Neural cell (in vitro differentiated cells): ENCODE data around the gene MYO1H. TPM values are rescaled to one million over a fixed set of nuclear protein-coding genes. Genes with fewer than 3 reads are reported as not detected.

ENCODE experiments used
- H2AFZ ChIP-seq: fragments of 200-600, 300-800 bp; sonication (generic), shearing (Covaris generic); 2 replicates; pipeline ENCODE4 v1.6.0; 2014; ENCODE audit warnings: low read depth, mild to moderate bottlenecking, antibody characterized with exemption, low read length, moderate library complexity
- H3F3A ChIP-seq: fragments of 200-600 bp; shearing (Covaris generic); 2 replicates; pipeline ENCODE4 v1.6.1; 2016; ENCODE audit warnings: mild to moderate bottlenecking, moderate library complexity, mixed read lengths, antibody characterized with exemption, low read length; ENCODE audit not compliant: insufficient read depth, poor library complexity, severe bottlenecking
- H3K27ac ChIP-seq: fragments of 200-600, 300-800 bp; sonication (generic), shearing (Covaris generic); 2 replicates; pipeline ENCODE4 v1.5.1; 2014; ENCODE audit warnings: mild to moderate bottlenecking, low read length, moderate library complexity
- H3K27me3 ChIP-seq: fragments of 300-800, 200-600 bp; sonication (generic), shearing (Covaris generic); 2 replicates; pipeline ENCODE4 v1.6.0; 2014; ENCODE audit warnings: mild to moderate bottlenecking, low read depth, low read length, moderate library complexity; ENCODE audit not compliant: insufficient read depth
- H3K36me3 ChIP-seq: fragments of 300-800, 200-600 bp; sonication (generic), shearing (Covaris generic); 2 replicates; pipeline ENCODE4 v1.5.1; 2014; ENCODE audit warnings: mild to moderate bottlenecking, antibody characterized with exemption, low read length, moderate library complexity; ENCODE audit not compliant: insufficient read depth
- H3K4me2 ChIP-seq: fragments of 300-800, 200-600 bp; sonication (generic), shearing (Covaris generic); 2 replicates; pipeline ENCODE4 v1.6.0; 2014; ENCODE audit warnings: mild to moderate bottlenecking, low read length
- H3K4me3 ChIP-seq: fragments of 300-800, 200-600 bp; sonication (generic), shearing (Covaris generic); 2 replicates; pipeline ENCODE4 v1.5.1; 2014; ENCODE audit warnings: mild to moderate bottlenecking, low read length, moderate library complexity
- H3K79me2 ChIP-seq: fragments of 200-600 bp; shearing (Covaris generic); replicated peaks from 2 replicates; pipeline ENCODE4 v1.6.0; 2014; ENCODE audit warnings: mild to moderate bottlenecking, low read length, moderate library complexity; ENCODE audit not compliant: insufficient read depth
- H3K9ac ChIP-seq: fragments of 300-800, 200-600 bp; sonication (generic), shearing (Covaris generic); 2 replicates; pipeline ENCODE4 v1.6.1; 2016; ENCODE audit warnings: mild to moderate bottlenecking, low read length, mixed read lengths
- H3K9me2 ChIP-seq: fragments of 200-600 bp; shearing (Covaris generic); 2 replicates; pipeline ENCODE4 v1.6.1; 2016; ENCODE audit warnings: mild to moderate bottlenecking, low read length, mixed read lengths; ENCODE audit not compliant: insufficient read depth
- H3K9me3 ChIP-seq: fragments of 200-600, 300-800 bp; sonication (generic), shearing (Covaris generic); 2 replicates; pipeline ENCODE4 v1.6.1; 2016; ENCODE audit warnings: mild to moderate bottlenecking, mixed run types, low read length, moderate library complexity, mixed read lengths
- H4K20me1 ChIP-seq: fragments of 200-600 bp; shearing (Covaris generic); 2 replicates; pipeline ENCODE4 v1.6.1; 2016; ENCODE audit warnings: mild to moderate bottlenecking, mixed run types; ENCODE audit not compliant: insufficient read depth
- EP300 ChIP-seq: fragments of 450-650 bp; conservative IDR thresholded peaks from 2 replicates; pipeline ENCODE4 v1.6.1; 2014; ENCODE audit warnings: antibody characterized with exemption, mild to moderate bottlenecking, moderate library complexity; ENCODE audit not compliant: poor library complexity, severe bottlenecking
- EZH2 ChIP-seq: fragments of 200-600, 300-800 bp; shearing (Covaris generic), sonication (generic); IDR thresholded peaks from 2 replicates; pipeline ENCODE4 v1.6.1; 2014; ENCODE audit warnings: antibody characterized with exemption, low read length, borderline replicate concordance, mild to moderate bottlenecking; ENCODE audit not compliant: insufficient read depth, poor library complexity, severe bottlenecking
- MXI1 ChIP-seq: fragments of 450-650 bp; conservative IDR thresholded peaks from 2 replicates; pipeline ENCODE4 v1.6.1; 2014; ENCODE audit warnings: antibody characterized with exemption, mild to moderate bottlenecking; ENCODE audit not compliant: poor library complexity, severe bottlenecking
- POLR2AphosphoS5 ChIP-seq: IDR thresholded peaks from 2 replicates; pipeline ENCODE4 v1.6.1; 2012
- RAD21 ChIP-seq: fragments of 450-650 bp; conservative IDR thresholded peaks from 2 replicates; pipeline ENCODE4 v1.6.1; 2014; ENCODE audit warnings: antibody characterized with exemption, mild to moderate bottlenecking, moderate library complexity
- SMC3 ChIP-seq: fragments of 450-650 bp; conservative IDR thresholded peaks from 2 replicates; pipeline ENCODE4 v1.6.1; 2014; ENCODE audit warnings: antibody characterized with exemption, mild to moderate bottlenecking, moderate library complexity; ENCODE audit not compliant: poor library complexity
- TAF1 ChIP-seq: IDR thresholded peaks from 2 replicates; pipeline ENCODE4 v1.6.1; 2012; ENCODE audit warnings: low read depth
- polyA plus RNA-seq: library from polyadenylated mRNA; depleted of rRNA; stranded (reverse); fragments of >200 nt; gene quantifications from 2 replicates; pipeline ENCODE4 v1.2.3, GENCODE V29; 2014
- TF ChIP-seq, protein P1 (sequence below): fragments of 450-650 bp; IDR thresholded peaks from 2 replicates; pipeline ENCODE4 v1.5.1; 2014; ENCODE audit warnings: antibody characterized with exemption, mild to moderate bottlenecking, moderate library complexity; ENCODE audit not compliant: poor library complexity, severe bottlenecking
- TF ChIP-seq, protein P2 (sequence below): IDR thresholded peaks from 2 replicates; pipeline ENCODE4 v1.6.1; 2012; ENCODE audit warnings: borderline replicate concordance

MYO1H gene
- polyA plus RNA-seq, 1 donor from 2014 or later = 10.6 TPM

GRCh38 chr12:109302770-109303169, 44.9 kb upstream of the MYO1H start:
- H3K9ac ChIP-seq = no peak overlapping the region
- no peaks in the 10 kb centered on the region for H3K27me3 ChIP-seq
- H3K36me3 ChIP-seq = no peaks in the 10 kb centered on the region
- no peak overlapping the region for H3K27ac ChIP-seq
- no peaks in the 10 kb centered on the region for H3F3A ChIP-seq
- H3K79me2 ChIP-seq = no peaks in the 10 kb centered on the region
- H3K4me2 ChIP-seq = no peak overlapping the region
- H3K4me3 ChIP-seq = no peak overlapping the region
- no peaks in the 10 kb centered on the region for H4K20me1 ChIP-seq
- no peaks in the 10 kb centered on the region for H3K9me2 ChIP-seq
- no peaks in the 10 kb centered on the region for H3K9me3 ChIP-seq
- TF ChIP-seq TAF1 = no peak
- no peak overlapping the region for H2AFZ ChIP-seq

GRCh38 chr12:109304485-109304884, 43.2 kb upstream of the MYO1H start:
- Histone ChIP-seq H3K79me2 (no peaks in the 10 kb centered on the region), H3F3A (no peaks in the 10 kb centered on the region), H2AFZ (no peak overlapping the region), H3K27ac (no peak overlapping the region), H3K9me2 (no peaks in the 10 kb centered on the region), H3K9me3 (no peaks in the 10 kb centered on the region), H3K27me3 (peaks cover 11% of the 10 kb centered on the region), H3K4me2 (no peak overlapping the region), H3K36me3 (no peaks in the 10 kb centered on the region), H3K4me3 (no peak overlapping the region), H3K9ac (no peak overlapping the region), H4K20me1 (no peaks in the 10 kb centered on the region)
- TF ChIP-seq RAD21 = no peak
- TF ChIP-seq, protein P1, sequence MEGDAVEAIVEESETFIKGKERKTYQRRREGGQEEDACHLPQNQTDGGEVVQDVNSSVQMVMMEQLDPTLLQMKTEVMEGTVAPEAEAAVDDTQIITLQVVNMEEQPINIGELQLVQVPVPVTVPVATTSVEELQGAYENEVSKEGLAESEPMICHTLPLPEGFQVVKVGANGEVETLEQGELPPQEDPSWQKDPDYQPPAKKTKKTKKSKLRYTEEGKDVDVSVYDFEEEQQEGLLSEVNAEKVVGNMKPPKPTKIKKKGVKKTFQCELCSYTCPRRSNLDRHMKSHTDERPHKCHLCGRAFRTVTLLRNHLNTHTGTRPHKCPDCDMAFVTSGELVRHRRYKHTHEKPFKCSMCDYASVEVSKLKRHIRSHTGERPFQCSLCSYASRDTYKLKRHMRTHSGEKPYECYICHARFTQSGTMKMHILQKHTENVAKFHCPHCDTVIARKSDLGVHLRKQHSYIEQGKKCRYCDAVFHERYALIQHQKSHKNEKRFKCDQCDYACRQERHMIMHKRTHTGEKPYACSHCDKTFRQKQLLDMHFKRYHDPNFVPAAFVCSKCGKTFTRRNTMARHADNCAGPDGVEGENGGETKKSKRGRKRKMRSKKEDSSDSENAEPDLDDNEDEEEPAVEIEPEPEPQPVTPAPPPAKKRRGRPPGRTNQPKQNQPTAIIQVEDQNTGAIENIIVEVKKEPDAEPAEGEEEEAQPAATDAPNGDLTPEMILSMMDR = no peak
- no peak for TF ChIP-seq TAF1
- TF ChIP-seq POLR2AphosphoS5 = no peak
- TF ChIP-seq EP300 = no peak
- TF ChIP-seq SMC3 = no peak
- TF ChIP-seq EZH2 = no peak
- no peak for TF ChIP-seq MXI1
- TF ChIP-seq, protein P2, sequence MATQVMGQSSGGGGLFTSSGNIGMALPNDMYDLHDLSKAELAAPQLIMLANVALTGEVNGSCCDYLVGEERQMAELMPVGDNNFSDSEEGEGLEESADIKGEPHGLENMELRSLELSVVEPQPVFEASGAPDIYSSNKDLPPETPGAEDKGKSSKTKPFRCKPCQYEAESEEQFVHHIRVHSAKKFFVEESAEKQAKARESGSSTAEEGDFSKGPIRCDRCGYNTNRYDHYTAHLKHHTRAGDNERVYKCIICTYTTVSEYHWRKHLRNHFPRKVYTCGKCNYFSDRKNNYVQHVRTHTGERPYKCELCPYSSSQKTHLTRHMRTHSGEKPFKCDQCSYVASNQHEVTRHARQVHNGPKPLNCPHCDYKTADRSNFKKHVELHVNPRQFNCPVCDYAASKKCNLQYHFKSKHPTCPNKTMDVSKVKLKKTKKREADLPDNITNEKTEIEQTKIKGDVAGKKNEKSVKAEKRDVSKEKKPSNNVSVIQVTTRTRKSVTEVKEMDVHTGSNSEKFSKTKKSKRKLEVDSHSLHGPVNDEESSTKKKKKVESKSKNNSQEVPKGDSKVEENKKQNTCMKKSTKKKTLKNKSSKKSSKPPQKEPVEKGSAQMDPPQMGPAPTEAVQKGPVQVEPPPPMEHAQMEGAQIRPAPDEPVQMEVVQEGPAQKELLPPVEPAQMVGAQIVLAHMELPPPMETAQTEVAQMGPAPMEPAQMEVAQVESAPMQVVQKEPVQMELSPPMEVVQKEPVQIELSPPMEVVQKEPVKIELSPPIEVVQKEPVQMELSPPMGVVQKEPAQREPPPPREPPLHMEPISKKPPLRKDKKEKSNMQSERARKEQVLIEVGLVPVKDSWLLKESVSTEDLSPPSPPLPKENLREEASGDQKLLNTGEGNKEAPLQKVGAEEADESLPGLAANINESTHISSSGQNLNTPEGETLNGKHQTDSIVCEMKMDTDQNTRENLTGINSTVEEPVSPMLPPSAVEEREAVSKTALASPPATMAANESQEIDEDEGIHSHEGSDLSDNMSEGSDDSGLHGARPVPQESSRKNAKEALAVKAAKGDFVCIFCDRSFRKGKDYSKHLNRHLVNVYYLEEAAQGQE = no peak

GRCh38 chr12:109305547-109305946, 42.2 kb upstream of the MYO1H start:
- H3K79me2 ChIP-seq = no peaks in the 10 kb centered on the region
- no peak overlapping the region for H3K9ac ChIP-seq
- no peaks in the 10 kb centered on the region for H4K20me1 ChIP-seq
- H3K4me2 ChIP-seq = no peak overlapping the region
- H2AFZ ChIP-seq = no peak overlapping the region
- H3K27me3 ChIP-seq = peaks cover 19% of the 10 kb centered on the region
- no peak overlapping the region for H3K27ac ChIP-seq
- H3K36me3 ChIP-seq = no peaks in the 10 kb centered on the region
- no peaks in the 10 kb centered on the region for H3K9me2 ChIP-seq
- no peaks in the 10 kb centered on the region for H3K9me3 ChIP-seq
- no peaks in the 10 kb centered on the region for H3F3A ChIP-seq
- no peak overlapping the region for H3K4me3 ChIP-seq
- no peak for TF ChIP-seq RAD21
- TF ChIP-seq EP300 = no peak
- no peak for TF ChIP-seq POLR2AphosphoS5
- no peak for TF ChIP-seq SMC3
- TF ChIP-seq MXI1 = no peak
- TF ChIP-seq, protein P2 = no peak
- TF ChIP-seq, protein P1 = no peak
- no peak for TF ChIP-seq TAF1
- TF ChIP-seq EZH2 = no peak
